HepG2 (cell line): ENCODE results near the gene INPP4B.

Experiments used
- FOXP4 ChIP-seq: sonication (generic); formaldehyde crosslinking; IDR thresholded peaks from 2 replicates; pipeline ENCODE4 v1.4.0; 2020; ENCODE audit warnings: missing genetic modification reagents
- HMGXB4 ChIP-seq, 2 experiments: sonication (generic) in 1 of 2; formaldehyde crosslinking in 1 of 2; IDR thresholded peaks; 2 replicates each; pipeline versions ENCODE4 v1.4.0 to v1.6.1; 2018 to 2020; ENCODE audit warnings: missing genetic modification reagents in 2 of 2, borderline replicate concordance in 1 of 2, low read depth in 1 of 2, mild to moderate bottlenecking in 1 of 2, missing biosample characterization in 1 of 2
- IKZF5 ChIP-seq: IDR thresholded peaks from 2 replicates; pipeline ENCODE4 v1.6.1; 2018; ENCODE audit warnings: missing genetic modification reagents, mild to moderate bottlenecking, missing compliant biosample characterization
- KLF16 ChIP-seq, 2 experiments: sonication (generic) in 1 of 2; formaldehyde crosslinking in 1 of 2; IDR thresholded peaks; 2 replicates each; pipeline versions ENCODE4 v1.6.1 to v1.8.0; 2016 to 2023; ENCODE audit warnings: missing genetic modification reagents in 2 of 2, missing compliant biosample characterization in 1 of 2
- MAX ChIP-seq: IDR thresholded peaks from 2 replicates; pipeline ENCODE4 v1.6.1; 2012; ENCODE audit warnings: inconsistent platforms
- NBN ChIP-seq: fragments of 450-650 bp; conservative IDR thresholded peaks from 2 replicates; pipeline ENCODE4 v1.6.1; 2017
- PLSCR1 ChIP-seq: sonication (generic); formaldehyde crosslinking; IDR thresholded peaks from 2 replicates; pipeline ENCODE4 v1.5.0; 2020; ENCODE audit warnings: missing genetic modification reagents, mild to moderate bottlenecking, borderline replicate concordance
- POLR2A ChIP-seq, 2 experiments: IDR thresholded peaks; 2 replicates each; pipeline ENCODE4 v1.6.1; 2011; ENCODE audit warnings: low read depth in 2 of 2, low read length in 2 of 2, mild to moderate bottlenecking in 1 of 2, moderate library complexity in 1 of 2; ENCODE audit not compliant: insufficient read depth in 1 of 2
- ZHX1 ChIP-seq: sonication (generic); formaldehyde crosslinking; IDR thresholded peaks from 2 replicates; pipeline ENCODE4 v1.8.1; 2022; ENCODE audit warnings: low read depth, mild to moderate bottlenecking, missing genetic modification reagents
- ZKSCAN5 ChIP-seq: sonication (generic); formaldehyde crosslinking; IDR thresholded peaks from 2 replicates; pipeline ENCODE4 v1.5.1; 2020; ENCODE audit warnings: mild to moderate bottlenecking, missing genetic modification reagents

- TF ChIP-seq PLSCR1 (CRISPR knock-in tag) (no peak), KLF16 (CRISPR knock-in tag; IDR thresholded peaks at IDR 0.05) (no peak), FOXP4 (CRISPR knock-in tag) (no peak), ZKSCAN5 (no peak), POLR2A (IDR thresholded peaks at IDR 0.05; ENCODE audit: insufficient read depth in 1 of 2, low read depth in 2 of 2, low read length in 2 of 2) (no peak), IKZF5 (CRISPR knock-in tag) (no peak), NBN (no peak), MAX (no peak), HMGXB4 (CRISPR knock-in tag; IDR thresholded peaks at IDR 0.05; ENCODE audit: borderline replicate concordance in 1 of 2, low read depth in 1 of 2) (no peak), ZHX1 (no peak)
Observed at GRCh38 chr4:142428715-142429114, 417.4 kb downstream of the INPP4B start.
